ENCODE measurements around the gene BTF3. TPM values are rescaled to one million over a fixed set of nuclear protein-coding genes. Genes with fewer than 3 reads are reported as not detected.

BTF3 gene
- total RNA-seq, 1 donor from 2014 or later: 480 TPM

GRCh38 chr5:73522989-73523388, 24.7 kb downstream of the BTF3 start:
- DNase-seq (ENCODE audit: low read depth): no peak

GRCh38 chr5:73523861-73524260, 25.6 kb downstream of the BTF3 start:
- DNase-seq (ENCODE audit: low read depth): peak; percentile 47

- DNase-seq (ENCODE audit: low read depth): no peak
Measured at GRCh38 chr5:73525606-73526203, 27.5 kb downstream of the BTF3 start.

GRCh38 chr5:73528248-73528647, 30.0 kb downstream of the BTF3 start:
- no peak for DNase-seq (ENCODE audit: low read depth)

GRCh38 chr5:73529081-73529480, 30.8 kb downstream of the BTF3 start:
- DNase-seq (ENCODE audit: low read depth): no peak

- no peak for DNase-seq (ENCODE audit: low read depth)
Measured at GRCh38 chr5:73531356-73531755, 33.1 kb downstream of the BTF3 start.

GRCh38 chr5:73532195-73532594, 34.0 kb downstream of the BTF3 start:
- no peak for DNase-seq (ENCODE audit: low read depth)

GRCh38 chr5:73534011-73534644, 35.9 kb downstream of the BTF3 start:
- DNase-seq (ENCODE audit: low read depth): peak; percentile 87

GRCh38 chr5:73534971-73535370, 36.7 kb downstream of the BTF3 start:
- DNase-seq (ENCODE audit: low read depth): no peak

- no peak for DNase-seq (ENCODE audit: low read depth)
Measured at GRCh38 chr5:73539730-73540129, 41.5 kb downstream of the BTF3 start.

- DNase-seq (ENCODE audit: low read depth): peak; percentile 56
Measured at GRCh38 chr5:73540192-73540591, 42.0 kb downstream of the BTF3 start.

GRCh38 chr5:73542020-73542419, 43.8 kb downstream of the BTF3 start:
- DNase-seq (ENCODE audit: low read depth): no peak

- DNase-seq (ENCODE audit: low read depth): no peak
Measured at GRCh38 chr5:73544429-73545402, 46.5 kb downstream of the BTF3 start.

GRCh38 chr5:73545403-73545779, 47.1 kb downstream of the BTF3 start:
- DNase-seq (ENCODE audit: low read depth): no peak

GRCh38 chr5:73550016-73550415, 51.8 kb downstream of the BTF3 start:
- DNase-seq (ENCODE audit: low read depth): no peak

- DNase-seq (ENCODE audit: low read depth): no peak
Measured at GRCh38 chr5:73552642-73553041, 54.4 kb downstream of the BTF3 start.

Other genes starting within 250 kb of the BTF3 start
- 14.0 and 18.6 TPM in 2 replicates for gene FOXD1, start 49.7 kb upstream of the BTF3 start, total RNA-seq
- 29.2 and 29.4 TPM in 2 replicates for gene ANKRA2, start 67.2 kb downstream of the BTF3 start, total RNA-seq
- gene UTP15, start 67.3 kb downstream of the BTF3 start, total RNA-seq: 21.4 and 22.1 TPM in 2 replicates
- 12.2 and 20.1 TPM in 2 replicates for gene ARHGEF28, start 127.8 kb downstream of the BTF3 start, total RNA-seq